H1 (cell line): ENCODE data around the gene CHST13. TPM values are rescaled to one million over a fixed set of nuclear protein-coding genes. Genes with fewer than 3 reads are reported as not detected.

Source experiments
- CTCF ChIA-PET: fragments of 300-600 bp; sonication (Branson Sonifier 250); formaldehyde crosslinking; loops from one replicate; lab custom pipeline; 2021; ENCODE audit not compliant: partially characterized antibody; lab: Charles Lee
- POLR2A ChIA-PET: fragments of 300-600 bp; sonication (Branson Sonifier 250); formaldehyde crosslinking; loops from one replicate; lab custom pipeline; 2021; ENCODE audit warnings: inconsistent platforms; ENCODE audit not compliant: partially characterized antibody; lab: Charles Lee
- DNase-seq, 2 experiments: peaks; one replicate each; pipeline versions ENCODE4 v3.0.0 to v3.0.0-alpha.2; 2010 to 2022; ENCODE audit warnings: low spot score in 2 of 2, low read depth in 1 of 2, mixed read lengths in 1 of 2
- FAIRE-seq: peaks from 2 replicates; lab custom pipeline; 2011; peaks lifted over from hg19 to GRCh38; lab: Jason Lieb, UNC
- H2AFZ ChIP-seq: 2 replicates; pipeline ENCODE4 v1.8.1; 2012; ENCODE audit warnings: low read length, inconsistent platforms
- H2AK5ac ChIP-seq: 2 replicates; pipeline ENCODE4 v1.6.1; 2013; ENCODE audit warnings: low read depth, low read length
- H2BK120ac ChIP-seq: replicated peaks from 2 replicates; pipeline ENCODE3; 2013; ENCODE audit warnings: low read depth, low read length, inconsistent platforms
- H2BK12ac ChIP-seq: 2 replicates; pipeline ENCODE4 v1.6.1; 2013; ENCODE audit warnings: low read depth, low read length
- H2BK15ac ChIP-seq: 2 replicates; pipeline ENCODE4 v1.6.1; 2013; ENCODE audit warnings: low read length
- H2BK20ac ChIP-seq: 2 replicates; pipeline ENCODE4 v1.6.1; 2013; ENCODE audit warnings: low read length
- H2BK5ac ChIP-seq: 2 replicates; pipeline ENCODE4 v1.6.1; 2013; ENCODE audit warnings: low read depth, low read length
- H3K14ac ChIP-seq: 2 replicates; pipeline ENCODE4 v1.6.1; 2013; ENCODE audit warnings: inconsistent platforms; ENCODE audit not compliant: insufficient read length
- H3K18ac ChIP-seq: 2 replicates; pipeline ENCODE4 v1.6.1; 2013; ENCODE audit warnings: low read length; ENCODE audit errors: extremely low read depth
- H3K23ac ChIP-seq: 2 replicates; pipeline ENCODE4 v1.6.1; 2013; ENCODE audit warnings: inconsistent platforms; ENCODE audit not compliant: insufficient read length
- H3K23me2 ChIP-seq: 2 replicates; pipeline ENCODE4 v1.6.1; 2013; ENCODE audit warnings: low read depth, low read length
- H3K27ac ChIP-seq: 2 replicates; pipeline ENCODE4 v1.6.1; 2011; ENCODE audit warnings: low read depth, low read length, inconsistent platforms
- H3K27me3 ChIP-seq, 4 experiments: replicated peaks in 1 of 4; 1 replicate in 1 of 4; 2 replicates in 3 of 4; pipeline versions ENCODE4 v1.6.1 to v1.8.1; 2011 to 2013; ENCODE audit warnings: low read length in 3 of 4, mild to moderate bottlenecking in 3 of 4, inconsistent platforms in 2 of 4, mixed read lengths in 2 of 4, moderate library complexity in 1 of 4; ENCODE audit not compliant: control insufficient read depth in 3 of 4, insufficient read depth in 3 of 4; ENCODE audit errors: extremely low read depth in 1 of 4
- H3K36me3 ChIP-seq, 4 experiments: 2 replicates each; pipeline versions ENCODE4 v1.6.1 to v1.8.1; 2011 to 2013; ENCODE audit warnings: mild to moderate bottlenecking in 4 of 4, low read length in 3 of 4, moderate library complexity in 2 of 4, control low read depth in 1 of 4, inconsistent platforms in 1 of 4; ENCODE audit not compliant: insufficient read depth in 4 of 4, control insufficient read depth in 2 of 4
- H3K4ac ChIP-seq: replicated peaks from 2 replicates; pipeline ENCODE3; 2013; ENCODE audit warnings: low read length, low read depth, mixed read lengths, inconsistent platforms; ENCODE audit not compliant: insufficient read length
- H3K4me1 ChIP-seq, 4 experiments: replicated peaks in 1 of 4; 1 replicate in 1 of 4; 2 replicates in 3 of 4; pipeline versions ENCODE4 v1.6.1 to v1.8.1; 2011 to 2013; ENCODE audit warnings: low read length in 3 of 4, inconsistent platforms in 2 of 4, mixed read lengths in 1 of 4; ENCODE audit not compliant: insufficient read depth in 4 of 4, control insufficient read depth in 3 of 4
- H3K4me2 ChIP-seq, 2 experiments: 2 replicates each; pipeline versions ENCODE4 v1.6.1 to v1.8.1; 2011 to 2013; ENCODE audit warnings: low read depth in 2 of 2, low read length in 2 of 2, control low read depth in 1 of 2, inconsistent platforms in 1 of 2, mild to moderate bottlenecking in 1 of 2; ENCODE audit not compliant: insufficient read depth in 1 of 2
- H3K4me3 ChIP-seq, 4 experiments: fragments of 200-600, 300-600 bp in 1 of 4; sonication (generic), shearing (Covaris generic), sonication (Bioruptor Twin) in 1 of 4; 2 replicates each; pipeline versions ENCODE4 v1.5.1 to v1.8.1; 2011 to 2016; ENCODE audit warnings: low read length in 4 of 4, low read depth in 3 of 4, control low read depth in 2 of 4, inconsistent platforms in 2 of 4, mild to moderate bottlenecking in 2 of 4, mixed read lengths in 1 of 4, moderate library complexity in 1 of 4; ENCODE audit not compliant: insufficient read depth in 2 of 4; ENCODE audit errors: extremely low read depth in 1 of 4
- H3K56ac ChIP-seq: replicated peaks from 2 replicates; pipeline ENCODE3; 2013; ENCODE audit warnings: low read depth, mild to moderate bottlenecking, mixed read lengths, low read length, inconsistent platforms; ENCODE audit not compliant: insufficient read length
- H3K79me1 ChIP-seq: 2 replicates; pipeline ENCODE4 v1.6.1; 2013; ENCODE audit warnings: low read depth, low read length, control low read depth
- H3K79me2 ChIP-seq, 2 experiments: 2 replicates each; pipeline versions ENCODE4 v1.6.1 to v1.8.1; 2012 to 2013; ENCODE audit warnings: low read length in 2 of 2, mild to moderate bottlenecking in 2 of 2, inconsistent platforms in 1 of 2; ENCODE audit not compliant: insufficient read depth in 2 of 2, control insufficient read depth in 1 of 2
- H3K9ac ChIP-seq, 4 experiments: replicated peaks in 1 of 4; 1 replicate in 1 of 4; 2 replicates in 3 of 4; pipeline versions ENCODE4 v1.6.1 to v1.8.1; 2011 to 2013; ENCODE audit warnings: low read depth in 3 of 4, low read length in 3 of 4, control low read depth in 2 of 4, mild to moderate bottlenecking in 2 of 4, moderate library complexity in 2 of 4, inconsistent platforms in 1 of 4; ENCODE audit errors: extremely low read depth in 1 of 4
- H3K9me3 ChIP-seq, 2 experiments: 2 replicates each; pipeline versions ENCODE4 v1.6.1 to v1.8.1; 2012 to 2013; ENCODE audit warnings: mild to moderate bottlenecking in 2 of 2, moderate library complexity in 2 of 2, control low read depth in 1 of 2, inconsistent platforms in 1 of 2, low read depth in 1 of 2, low read length in 1 of 2, mixed read lengths in 1 of 2; ENCODE audit not compliant: insufficient read depth in 2 of 2
- H4K20me1 ChIP-seq, 2 experiments: replicated peaks in 1 of 2; 2 replicates each; pipeline versions ENCODE3 to v1.8.1; 2011 to 2013; ENCODE audit warnings: inconsistent platforms in 2 of 2, low read length in 2 of 2, mild to moderate bottlenecking in 1 of 2; ENCODE audit not compliant: insufficient read depth in 2 of 2, control insufficient read depth in 1 of 2
- H4K5ac ChIP-seq: 2 replicates; pipeline ENCODE4 v1.6.1; 2013; ENCODE audit warnings: low read length, low read depth, mixed read lengths, inconsistent platforms; ENCODE audit not compliant: insufficient read length
- H4K8ac ChIP-seq: 2 replicates; pipeline ENCODE4 v1.8.0; 2013; ENCODE audit warnings: mild to moderate bottlenecking, moderate library complexity, low read length, inconsistent platforms; ENCODE audit not compliant: insufficient read depth; ENCODE audit errors: extremely low read depth
- H4K91ac ChIP-seq: replicated peaks from 2 replicates; pipeline ENCODE3; 2013; ENCODE audit warnings: low read length, mixed read lengths, inconsistent platforms; ENCODE audit not compliant: insufficient read length
- BCL11A ChIP-seq, 2 experiments: IDR thresholded peaks; one replicate each; pipeline ENCODE4 v1.6.1; 2011; ENCODE audit warnings: low read depth in 2 of 2, low read length in 2 of 2, mild to moderate bottlenecking in 2 of 2
- BRCA1 ChIP-seq: IDR thresholded peaks from 2 replicates; pipeline ENCODE4 v1.6.1; 2012; ENCODE audit warnings: low read depth, low read length, improper control_type of control experiment
- JUN ChIP-seq: IDR thresholded peaks from 2 replicates; pipeline ENCODE4 v1.6.1; 2011; ENCODE audit warnings: low read depth, mild to moderate bottlenecking, improper control_type of control experiment, low read length
- JUND ChIP-seq: IDR thresholded peaks from 2 replicates; pipeline ENCODE4 v1.6.1; 2011; ENCODE audit warnings: mild to moderate bottlenecking, improper control_type of control experiment, low read length
- POLR2A ChIP-seq, 2 experiments: IDR thresholded peaks; 1 replicate in 1 of 2; 2 replicates in 1 of 2; pipeline ENCODE4 v1.6.1; 2011; ENCODE audit warnings: low read depth in 2 of 2, low read length in 2 of 2, mild to moderate bottlenecking in 2 of 2; ENCODE audit errors: control extremely low read depth in 1 of 2
- RAD21 ChIP-seq, 2 experiments: IDR thresholded peaks in 1 of 2; conservative IDR thresholded peaks in 1 of 2; 2 replicates each; pipeline ENCODE4 v1.6.1; 2011; ENCODE audit warnings: low read depth in 2 of 2, low read length in 2 of 2, improper control_type of control experiment in 1 of 2, inconsistent platforms in 1 of 2, mild to moderate bottlenecking in 1 of 2, moderate library complexity in 1 of 2
- RXRA ChIP-seq: IDR thresholded peaks from 2 replicates; pipeline ENCODE4 v1.6.1; 2011; ENCODE audit warnings: low read depth, mild to moderate bottlenecking, low read length, moderate library complexity; ENCODE audit not compliant: insufficient read depth
- SP2 ChIP-seq: IDR thresholded peaks from 2 replicates; pipeline ENCODE4 v1.6.1; 2012; ENCODE audit warnings: mild to moderate bottlenecking, low read length, inconsistent platforms
- SP4 ChIP-seq: IDR thresholded peaks from 2 replicates; pipeline ENCODE4 v1.6.1; 2012; ENCODE audit warnings: low read length, inconsistent platforms
- YY1 ChIP-seq: IDR thresholded peaks from 2 replicates; pipeline ENCODE4 v1.6.1; 2011; ENCODE audit warnings: low read depth, mild to moderate bottlenecking, low read length
- ZNF274 ChIP-seq: IDR thresholded peaks from 2 replicates; pipeline ENCODE4 v1.7.0; 2012; ENCODE audit warnings: low read length, borderline replicate concordance; ENCODE audit errors: extremely low read depth
- WGBS, 2 experiments: shearing (Covaris generic) in 1 of 2; methylation state at CpG; one replicate each; pipeline versions ENCODE4 v1.1.6 to v1.1.7; 2013 to 2015; ENCODE audit warnings: low lambda C conversion rate in 2 of 2, mixed read lengths in 2 of 2, inconsistent platforms in 1 of 2, low coverage in 1 of 2, missing lambda C conversion rate in 1 of 2; ENCODE audit not compliant: insufficient replicate concordance in 2 of 2, insufficient coverage in 1 of 2, insufficient read length in 1 of 2; ENCODE audit errors: extremely low coverage in 1 of 2, missing lambda C conversion rate in 1 of 2; 5-methylcytosine and 5-hydroxymethylcytosine counted together
- polyA plus RNA-seq, 7 experiments: library from polyadenylated mRNA; depleted of rRNA in 3 of 7; stranded (reverse) in 5 of 7; unstranded in 2 of 7; fragments of >200 nt in 5 of 7; fragments of 200-250 nt in 2 of 7; gene quantifications; 1 replicate in 5 of 7; 2 replicates in 1 of 7; 4 replicates in 1 of 7; pipeline versions ENCODE4 v1.2.1 to v1.2.3, GENCODE V29; 2011 to 2013; ENCODE audit warnings: missing spikeins in 2 of 7, mixed read lengths in 2 of 7
- total RNA-seq: library from RNA; stranded (reverse); fragmentation: NEBNext Ultra II Directional; extraction: Animal tissue kit (Norgen Biotek cat#: 25700); gene quantifications from 2 replicates; pipeline ENCODE4 v1.2.1, GENCODE V29; 2021
- TF ChIP-seq, protein P1 (sequence below): IDR thresholded peaks from 2 replicates; pipeline ENCODE4 v1.6.1; 2012; ENCODE audit warnings: inconsistent platforms
- TF ChIP-seq, protein P2 (sequence below): IDR thresholded peaks from 2 replicates; pipeline ENCODE4 v1.6.1; 2011; ENCODE audit warnings: low read length, improper control_type of control experiment

CHST13 gene
- total and polyA plus RNA-seq, 2 of the 8 experiments (the other 6 are each of a cell fraction or from before 2014, with no cell fraction given), result 5.4 to 11.7 TPM

DNA sequence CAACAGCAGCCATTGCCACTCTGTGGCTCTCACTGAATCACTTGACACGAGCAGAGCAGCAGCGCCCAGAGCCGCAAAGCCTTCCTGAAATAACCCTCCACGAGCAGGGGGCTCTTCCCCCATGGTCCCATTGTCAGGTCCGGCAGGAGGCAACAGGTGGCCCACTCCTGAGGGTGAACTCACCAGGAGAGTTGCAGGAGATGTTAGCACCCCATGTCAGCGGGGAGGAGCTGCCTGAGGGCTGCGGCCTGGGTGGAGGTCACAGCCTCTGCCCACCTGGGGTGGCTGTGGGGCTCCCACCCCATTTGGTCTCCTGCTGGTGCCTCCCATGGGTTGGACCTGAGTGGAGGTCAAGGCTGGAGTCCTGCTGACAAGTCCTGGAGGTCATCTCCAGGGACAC lies 47.1 kb downstream of the CHST13 start:
- H3K9ac ChIP-seq, result no peak overlapping the region
- H3K4me1 ChIP-seq, result peaks cover 0 to 4% (median 1%) of the 10 kb centered on the region in 4 experiments; a peak in 2 of 7 replicates
- CTCF ChIA-PET, result interaction anchor here (0.7 to 2.0 kb wide), 4 partner anchors 10 to 52 kb away, joined by 3 to 10 read pairs (median 3); no protein-coding TSS in a partner anchor
- no peak overlapping the region for H2AFZ ChIP-seq
- no peaks in the 10 kb centered on the region for H3K9me3 ChIP-seq
- no peaks in the 10 kb centered on the region for H3K23me2 ChIP-seq
- DNase-seq (no peak), FAIRE-seq (no peak)
- POLR2A ChIA-PET, result interaction anchor here (1.1 kb wide), 1 partner anchor 28 kb away, joined by 3 read pairs; no protein-coding TSS in a partner anchor
- H3K23ac ChIP-seq, result no peak overlapping the region
- H4K8ac ChIP-seq, result no peak overlapping the region
- H2BK15ac ChIP-seq, result no peak overlapping the region
- no peak overlapping the region for H3K4ac ChIP-seq
- H3K18ac ChIP-seq, result no peak overlapping the region
- no peaks in the 10 kb centered on the region for H3K79me2 ChIP-seq
- H3K4me2 ChIP-seq, result no peak overlapping the region
- H2AK5ac ChIP-seq, result no peak overlapping the region
- H3K27ac ChIP-seq, result no peak overlapping the region
- no peaks in the 10 kb centered on the region for H3K79me1 ChIP-seq
- no peaks in the 10 kb centered on the region; a peak in 1 of 7 replicates for H3K27me3 ChIP-seq
- H2BK12ac ChIP-seq, result no peak overlapping the region
- H4K5ac ChIP-seq, result no peak overlapping the region
- H4K91ac ChIP-seq, result no peak overlapping the region
- no peaks in the 10 kb centered on the region for H4K20me1 ChIP-seq
- H3K14ac ChIP-seq, result no peak overlapping the region
- H3K4me3 ChIP-seq, result no peak overlapping the region
- no peak overlapping the region for H3K56ac ChIP-seq
- H2BK20ac ChIP-seq, result no peak overlapping the region
- WGBS, 2 experiments, result 96% methylated on average over 6 of the region's 7 CpGs; no CpG with 5 or more reads in 1 of the 2 experiments
- no peak overlapping the region for H2BK5ac ChIP-seq
- H3K36me3 ChIP-seq, result no peaks in the 10 kb centered on the region
- no peak overlapping the region for H2BK120ac ChIP-seq
- TF ChIP-seq RXRA, result no peak
- TF ChIP-seq POLR2A (IDR thresholded peaks at IDR 0.05; ENCODE audit: control extremely low read depth in 1 of 2, low read depth in 2 of 2, low read length in 2 of 2), result no peak
- TF ChIP-seq RAD21 (IDR thresholded peaks at IDR 0.05 in 1 of 2, conservative IDR thresholded peaks at IDR 0.05 in 1 of 2; ENCODE audit: low read depth in 2 of 2, low read length in 2 of 2), result no peak
- TF ChIP-seq ZNF274, result no peak
- TF ChIP-seq SP2, result no peak
- no peak for TF ChIP-seq BRCA1
- TF ChIP-seq JUN, result no peak
- TF ChIP-seq, protein P1, sequence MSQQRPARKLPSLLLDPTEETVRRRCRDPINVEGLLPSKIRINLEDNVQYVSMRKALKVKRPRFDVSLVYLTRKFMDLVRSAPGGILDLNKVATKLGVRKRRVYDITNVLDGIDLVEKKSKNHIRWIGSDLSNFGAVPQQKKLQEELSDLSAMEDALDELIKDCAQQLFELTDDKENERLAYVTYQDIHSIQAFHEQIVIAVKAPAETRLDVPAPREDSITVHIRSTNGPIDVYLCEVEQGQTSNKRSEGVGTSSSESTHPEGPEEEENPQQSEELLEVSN, result no peak
- no peak for TF ChIP-seq SP4
- no peak for TF ChIP-seq BCL11A (IDR thresholded peaks at IDR 0.05; ENCODE audit: low read depth in 2 of 2, low read length in 2 of 2)
- TF ChIP-seq JUND, result no peak
- TF ChIP-seq, protein P2, sequence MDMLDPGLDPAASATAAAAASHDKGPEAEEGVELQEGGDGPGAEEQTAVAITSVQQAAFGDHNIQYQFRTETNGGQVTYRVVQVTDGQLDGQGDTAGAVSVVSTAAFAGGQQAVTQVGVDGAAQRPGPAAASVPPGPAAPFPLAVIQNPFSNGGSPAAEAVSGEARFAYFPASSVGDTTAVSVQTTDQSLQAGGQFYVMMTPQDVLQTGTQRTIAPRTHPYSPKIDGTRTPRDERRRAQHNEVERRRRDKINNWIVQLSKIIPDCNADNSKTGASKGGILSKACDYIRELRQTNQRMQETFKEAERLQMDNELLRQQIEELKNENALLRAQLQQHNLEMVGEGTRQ, result no peak
- no peak for TF ChIP-seq YY1
